Prostate gland (tissue), 2 donors: ENCODE results near the gene FAM241A. TPM values are rescaled to one million over a fixed set of nuclear protein-coding genes. Genes with fewer than 3 reads are reported as not detected.

ENCODE experiments used
- DNase-seq: peaks from one replicate; pipeline ENCODE4 v3.0.0-alpha.2; 2019; ENCODE audit warnings: low spot score
- H3K27ac ChIP-seq, 2 donors: fragments of 200-600 bp; sonication (generic); 2 replicates each; pipeline ENCODE4 v1.5.1; 2017 to 2019
- H3K27me3 ChIP-seq: fragments of 200-600 bp; sonication (generic); replicated peaks from 2 replicates; pipeline ENCODE4 v1.5.1; 2019; ENCODE audit not compliant: insufficient read depth
- H3K36me3 ChIP-seq, 2 donors: fragments of 200-600 bp; sonication (generic); 1 replicate in 1 of 2; 2 replicates in 1 of 2; pipeline versions ENCODE4 v1.5.1 to v1.8.1; 2017 to 2019
- H3K4me1 ChIP-seq: fragments of 200-600 bp; sonication (generic); replicated peaks from 2 replicates; pipeline ENCODE4 v1.5.1; 2019
- H3K4me3 ChIP-seq, 2 donors: fragments of 200-600 bp; sonication (generic); 2 replicates each; pipeline ENCODE4 v1.5.1; 2017 to 2019
- H3K9me3 ChIP-seq: fragments of 200-600 bp; sonication (generic); 2 replicates; pipeline ENCODE4 v1.5.1; 2017
- POLR2A ChIP-seq: fragments of 450-650 bp; IDR thresholded peaks from one replicate; pipeline ENCODE4 v1.6.1; 2016; ENCODE audit warnings: antibody characterized with exemption, mild to moderate bottlenecking
- POLR2AphosphoS5 ChIP-seq: sonication (generic); formaldehyde crosslinking; IDR thresholded peaks from one replicate; pipeline ENCODE4 v1.6.1; 2017; ENCODE audit warnings: antibody characterized with exemption
- WGBS: methylation state at CpG from one replicate; pipeline ENCODE4 v1.1.5; 2018; 5-methylcytosine and 5-hydroxymethylcytosine counted together
- intact Hi-C: fragments of 100-400 bp; cut with DNase I; formaldehyde crosslinking; loops from one replicate; pipeline ENCODE4 v1.14.2; 2022
- total RNA-seq, 2 donors: library from RNA; depleted of rRNA; stranded (reverse); fragments of >200 nt; gene quantifications; one replicate each; pipeline ENCODE4 v1.1.0, GENCODE V29; 2016
- TF ChIP-seq, protein P1 (sequence below), 4 experiments: fragments of 200-600 bp in 2 of 4; fragments of 450-650 bp in 2 of 4; sonication (generic) in 2 of 4; IDR thresholded peaks; 1 replicate in 3 of 4; 2 replicates in 1 of 4; pipeline ENCODE4 v1.5.1; 2016 to 2019; ENCODE audit warnings: antibody characterized with exemption in 4 of 4, mild to moderate bottlenecking in 2 of 4, moderate library complexity in 2 of 4

FAM241A gene
- total RNA-seq, 2 donors from 2014 or later = 3.6 to 3.7 TPM

DNA sequence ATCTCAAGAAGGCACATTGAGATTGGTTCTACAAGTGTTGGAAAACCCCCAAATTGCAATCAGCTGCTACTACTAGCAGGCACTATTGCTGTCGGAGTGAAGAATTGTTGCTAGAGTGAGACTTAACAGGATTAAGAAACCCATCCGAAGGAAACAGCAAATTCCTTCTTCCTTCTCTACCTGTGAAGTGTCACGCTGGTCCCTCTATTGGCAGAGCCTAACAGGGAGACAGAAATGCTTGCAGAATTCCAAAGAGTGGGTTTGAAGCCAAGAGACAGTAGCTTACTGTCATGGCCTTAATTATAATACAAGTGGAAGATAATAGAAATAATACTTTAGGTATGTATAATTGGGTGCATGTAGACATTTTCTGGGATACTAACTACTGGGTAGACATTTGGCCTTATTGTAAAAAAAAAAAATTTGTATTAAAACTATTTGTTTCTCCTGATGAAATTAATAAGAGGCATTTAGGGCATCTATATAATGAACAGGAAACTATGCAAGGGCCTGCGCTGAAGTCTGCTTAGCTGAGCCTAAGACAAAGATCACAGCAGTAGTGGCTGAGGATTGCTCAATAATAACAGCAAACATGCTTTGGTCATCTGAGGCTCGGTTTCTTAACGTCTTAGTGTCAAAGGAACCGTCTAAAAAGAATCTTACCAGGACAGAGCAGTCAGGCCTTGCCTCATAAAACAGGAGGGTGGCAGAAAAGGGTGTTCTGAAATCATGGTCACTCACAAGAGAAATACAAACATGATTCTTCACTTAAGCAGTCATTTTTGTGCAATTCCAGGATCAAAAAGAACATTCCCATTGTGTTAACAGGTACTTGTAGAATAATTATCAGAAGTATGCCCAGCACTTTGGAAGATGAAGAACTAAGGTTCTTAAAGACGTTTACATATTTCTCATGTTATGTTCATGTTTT, 40.8 kb downstream of the FAM241A start:
- DNase-seq = no peak
- 72% methylated on average over 8 of the region's 8 CpGs for WGBS
- TF ChIP-seq, protein P1, sequence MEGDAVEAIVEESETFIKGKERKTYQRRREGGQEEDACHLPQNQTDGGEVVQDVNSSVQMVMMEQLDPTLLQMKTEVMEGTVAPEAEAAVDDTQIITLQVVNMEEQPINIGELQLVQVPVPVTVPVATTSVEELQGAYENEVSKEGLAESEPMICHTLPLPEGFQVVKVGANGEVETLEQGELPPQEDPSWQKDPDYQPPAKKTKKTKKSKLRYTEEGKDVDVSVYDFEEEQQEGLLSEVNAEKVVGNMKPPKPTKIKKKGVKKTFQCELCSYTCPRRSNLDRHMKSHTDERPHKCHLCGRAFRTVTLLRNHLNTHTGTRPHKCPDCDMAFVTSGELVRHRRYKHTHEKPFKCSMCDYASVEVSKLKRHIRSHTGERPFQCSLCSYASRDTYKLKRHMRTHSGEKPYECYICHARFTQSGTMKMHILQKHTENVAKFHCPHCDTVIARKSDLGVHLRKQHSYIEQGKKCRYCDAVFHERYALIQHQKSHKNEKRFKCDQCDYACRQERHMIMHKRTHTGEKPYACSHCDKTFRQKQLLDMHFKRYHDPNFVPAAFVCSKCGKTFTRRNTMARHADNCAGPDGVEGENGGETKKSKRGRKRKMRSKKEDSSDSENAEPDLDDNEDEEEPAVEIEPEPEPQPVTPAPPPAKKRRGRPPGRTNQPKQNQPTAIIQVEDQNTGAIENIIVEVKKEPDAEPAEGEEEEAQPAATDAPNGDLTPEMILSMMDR (IDR thresholded peaks at IDR 0.05) = no peak
- TF ChIP-seq POLR2A (no peak), POLR2AphosphoS5 (no peak)
- H3K36me3 ChIP-seq = no peaks in the 10 kb centered on the region
- H3K4me1 ChIP-seq = no peaks in the 10 kb centered on the region
- H3K4me3 ChIP-seq = no peak overlapping the region
- intact Hi-C loops = no loop called here
- no peaks in the 10 kb centered on the region for H3K9me3 ChIP-seq
- no peaks in the 10 kb centered on the region for H3K27me3 ChIP-seq
- no peak overlapping the region for H3K27ac ChIP-seq

DNA sequence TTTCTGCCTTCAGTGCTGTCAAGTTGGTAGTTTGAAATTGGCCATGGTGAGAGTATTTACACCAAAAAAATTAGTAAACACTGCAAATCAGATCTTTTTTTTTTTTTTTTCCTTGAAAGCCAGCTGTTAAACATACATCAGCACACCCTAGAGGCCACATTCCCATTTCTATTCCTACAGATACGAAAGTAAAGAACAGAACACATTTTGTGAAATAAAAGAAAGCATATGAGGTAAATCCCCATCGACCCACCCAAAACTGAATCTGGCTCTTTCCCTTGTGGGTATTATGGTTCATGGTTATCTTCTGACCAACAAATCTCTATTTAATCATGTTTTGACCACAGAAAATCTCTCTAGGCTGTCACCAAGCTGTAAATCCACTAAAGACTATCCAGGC, 44.5 kb downstream of the FAM241A start:
- H3K27ac ChIP-seq = no peak overlapping the region
- intact Hi-C loops = no loop called here
- H3K4me3 ChIP-seq = no peak overlapping the region
- WGBS = 60% methylated on average over 2 of the region's 2 CpGs
- H3K36me3 ChIP-seq = no peaks in the 10 kb centered on the region
- no peaks in the 10 kb centered on the region for H3K9me3 ChIP-seq
- H3K27me3 ChIP-seq = no peaks in the 10 kb centered on the region
- TF ChIP-seq, protein P1 (IDR thresholded peaks at IDR 0.05) = no peak
- TF ChIP-seq POLR2A = no peak
- TF ChIP-seq POLR2AphosphoS5 = no peak
- H3K4me1 ChIP-seq = no peaks in the 10 kb centered on the region
- DNase-seq = no peak

DNA sequence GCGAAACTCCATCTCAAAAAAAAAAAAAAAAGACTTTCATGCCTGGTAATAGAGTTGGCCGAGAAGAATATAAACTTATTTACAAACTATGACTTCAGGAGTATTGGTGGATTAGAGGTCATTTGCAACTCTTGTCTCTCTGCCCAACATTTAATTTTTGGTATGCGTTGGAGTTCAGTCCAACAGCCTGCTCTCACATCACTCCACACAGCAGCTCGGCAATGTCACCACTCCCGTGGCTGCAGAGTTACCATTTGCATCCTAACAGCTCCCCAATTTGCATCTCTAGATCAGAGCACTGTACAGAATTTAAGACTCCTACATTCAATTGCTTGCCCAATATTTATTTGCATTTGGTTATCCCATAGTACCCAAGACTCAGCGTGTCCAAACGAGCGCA, 45.4 kb downstream of the FAM241A start:
- DNase-seq = no peak
- WGBS = 88% methylated on average over 8 of the region's 8 CpGs

DNA sequence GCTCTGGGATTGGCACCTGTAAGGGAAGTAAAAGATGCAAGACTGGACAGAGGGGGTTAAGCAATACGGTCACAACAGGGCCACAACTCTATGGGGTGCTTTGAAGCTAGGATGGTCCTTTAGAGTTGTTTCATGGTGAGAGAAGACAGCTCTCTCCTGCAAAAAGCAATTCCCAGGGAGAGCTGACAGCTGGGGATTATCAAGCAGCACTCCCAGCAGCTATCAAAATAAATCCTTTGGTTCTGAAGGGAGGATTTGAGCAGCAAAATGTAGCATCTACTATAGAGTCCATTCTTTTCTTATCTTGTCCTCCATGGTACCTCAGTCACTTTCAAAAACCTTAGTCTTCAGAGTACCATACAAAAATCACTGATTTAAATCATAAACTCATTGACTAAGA, 51.2 kb downstream of the FAM241A start:
- Histone ChIP-seq H3K27ac (no peak overlapping the region), H3K9me3 (no peaks in the 10 kb centered on the region), H3K27me3 (no peaks in the 10 kb centered on the region), H3K4me3 (no peak overlapping the region), H3K36me3 (no peaks in the 10 kb centered on the region), H3K4me1 (no peaks in the 10 kb centered on the region)
- intact Hi-C loops = no loop called here
- no peak for DNase-seq
- WGBS = 65% methylated on average over 1 of the region's 1 CpG
- TF ChIP-seq POLR2AphosphoS5 (no peak), POLR2A (no peak)

More for the DNA sequence above, 45.4 kb downstream of the FAM241A start:
- intact Hi-C loops = no loop called here
- H3K36me3 ChIP-seq = no peaks in the 10 kb centered on the region
- no peak for TF ChIP-seq POLR2A
- TF ChIP-seq, protein P1 (IDR thresholded peaks at IDR 0.05) = no peak
- H3K27ac ChIP-seq = no peak overlapping the region
- no peaks in the 10 kb centered on the region for H3K4me1 ChIP-seq
- H3K9me3 ChIP-seq = no peaks in the 10 kb centered on the region
- H3K27me3 ChIP-seq = no peaks in the 10 kb centered on the region
- no peak overlapping the region for H3K4me3 ChIP-seq

DNA sequence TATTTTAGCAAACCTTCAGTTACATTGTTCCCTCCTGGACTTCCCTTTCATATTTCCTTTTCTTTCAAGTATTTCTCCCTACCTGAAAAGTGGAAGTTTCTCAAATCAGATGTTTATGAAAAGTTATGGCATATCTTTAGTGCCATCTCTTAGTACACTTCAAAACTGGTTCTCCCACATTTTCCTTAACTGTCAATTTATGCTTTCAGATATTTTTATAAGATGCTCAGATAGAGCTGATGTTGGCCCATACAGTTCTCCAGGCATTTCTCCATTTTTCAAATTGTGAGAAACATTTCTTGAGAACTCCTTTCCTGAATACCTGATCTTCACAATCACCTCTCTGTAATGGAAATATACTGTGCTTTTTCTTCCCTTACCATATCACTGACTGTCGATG, 53.8 kb downstream of the FAM241A start:
- Histone ChIP-seq H3K36me3 (no peaks in the 10 kb centered on the region), H3K4me1 (no peaks in the 10 kb centered on the region), H3K27me3 (no peaks in the 10 kb centered on the region), H3K27ac (no peak overlapping the region), H3K9me3 (no peaks in the 10 kb centered on the region), H3K4me3 (no peak overlapping the region)
- intact Hi-C loops = no loop called here
- no peak for DNase-seq
- WGBS = 41% methylated on average over 1 of the region's 1 CpG
- TF ChIP-seq POLR2AphosphoS5 (no peak), POLR2A (no peak)
- TF ChIP-seq, protein P1 (IDR thresholded peaks at IDR 0.05) = no peak
